Measurements from ENCODE around the gene ZNF70. TPM values are rescaled to one million over a fixed set of nuclear protein-coding genes. Genes with fewer than 3 reads are reported as not detected.

ZNF70 gene
- polyA plus RNA-seq, 2 donors: 0.40 to 0.92 TPM

DNA sequence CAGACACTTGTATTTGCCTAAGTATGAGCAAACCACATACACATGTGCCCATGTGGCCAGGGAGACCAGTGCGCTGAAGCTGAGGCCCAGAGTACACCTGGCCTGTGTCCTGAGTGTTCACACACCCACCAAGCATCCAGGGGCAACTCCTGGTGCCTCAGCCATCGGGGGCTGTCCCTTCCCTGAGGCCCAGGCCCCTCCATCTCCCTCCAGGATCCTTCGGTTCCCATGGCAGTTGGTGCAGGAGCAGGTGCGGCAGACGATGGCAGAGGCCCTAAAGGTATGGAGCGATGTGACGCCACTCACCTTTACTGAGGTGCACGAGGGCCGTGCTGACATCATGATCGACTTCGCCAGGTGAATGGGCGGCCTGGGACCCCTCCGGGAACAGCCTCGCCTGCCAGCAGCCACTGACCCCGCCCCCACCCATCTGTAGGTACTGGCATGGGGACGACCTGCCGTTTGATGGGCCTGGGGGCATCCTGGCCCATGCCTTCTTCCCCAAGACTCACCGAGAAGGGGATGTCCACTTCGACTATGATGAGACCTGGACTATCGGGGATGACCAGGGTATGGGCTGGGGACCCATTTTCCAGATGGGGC, 29.3 kb upstream of the ZNF70 start:
- no peaks in the 10 kb centered on the region for H3K9me3 ChIP-seq (ENCODE audit: control insufficient read depth in 2 of 2, insufficient read depth in 1 of 2, low read depth in 1 of 2, low read length in 1 of 2)
- no peak overlapping the region for H3K4me3 ChIP-seq (ENCODE audit: low read depth in 1 of 2, low read length in 2 of 2)
- H3K27ac ChIP-seq (ENCODE audit: low read depth in 2 of 2, low read length in 1 of 2): no peak overlapping the region
- H3K4me1 ChIP-seq (ENCODE audit: control insufficient read depth in 2 of 2, insufficient read depth in 2 of 2, low read length in 1 of 2): peaks cover 4 to 10% of the 10 kb centered on the region in 2 donors
- 87 to 93% methylated on average over 20 of the region's 20 CpGs for WGBS, 2 donors
- H3K27me3 ChIP-seq (ENCODE audit: control insufficient read depth in 1 of 2, insufficient read depth in 2 of 2, low read length in 2 of 2): no peaks in the 10 kb centered on the region
- H3K36me3 ChIP-seq (ENCODE audit: control insufficient read depth in 2 of 2, insufficient read depth in 2 of 2, low read length in 1 of 2): no peaks in the 10 kb centered on the region

DNA sequence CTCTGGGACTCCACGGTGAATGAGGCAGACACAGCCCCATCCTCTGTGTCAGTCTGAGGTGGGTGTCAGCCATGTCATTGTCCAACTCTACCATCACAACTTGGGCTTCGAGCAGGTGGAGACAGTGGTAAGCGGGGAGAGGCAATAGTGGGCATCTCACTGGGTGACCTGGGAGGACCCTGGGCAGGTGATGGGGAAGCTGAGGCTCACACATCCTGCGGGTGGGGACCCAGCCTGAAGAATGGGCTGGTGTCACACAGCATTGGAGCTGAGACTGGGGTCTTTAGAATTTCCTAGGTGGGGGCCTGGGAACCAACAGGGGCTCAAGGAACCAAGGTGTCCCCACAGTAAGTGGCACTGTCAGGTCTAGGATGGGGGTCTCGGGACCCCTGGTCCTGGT, 28.8 kb upstream of the ZNF70 start:
- no peaks in the 10 kb centered on the region for H3K36me3 ChIP-seq (ENCODE audit: control insufficient read depth in 2 of 2, insufficient read depth in 2 of 2, low read length in 1 of 2)
- H3K9me3 ChIP-seq (ENCODE audit: control insufficient read depth in 2 of 2, insufficient read depth in 1 of 2, low read depth in 1 of 2, low read length in 1 of 2): no peaks in the 10 kb centered on the region
- no peaks in the 10 kb centered on the region for H3K27me3 ChIP-seq (ENCODE audit: control insufficient read depth in 1 of 2, insufficient read depth in 2 of 2, low read length in 2 of 2)
- no peak overlapping the region for H3K4me3 ChIP-seq (ENCODE audit: low read depth in 1 of 2, low read length in 2 of 2)
- 91% methylated on average over 5 of the region's 5 CpGs for WGBS, 2 donors
- no peak overlapping the region for H3K27ac ChIP-seq (ENCODE audit: low read depth in 2 of 2, low read length in 1 of 2)
- H3K4me1 ChIP-seq (ENCODE audit: control insufficient read depth in 2 of 2, insufficient read depth in 2 of 2, low read length in 1 of 2): peaks cover 4 to 10% of the 10 kb centered on the region in 2 donors

DNA sequence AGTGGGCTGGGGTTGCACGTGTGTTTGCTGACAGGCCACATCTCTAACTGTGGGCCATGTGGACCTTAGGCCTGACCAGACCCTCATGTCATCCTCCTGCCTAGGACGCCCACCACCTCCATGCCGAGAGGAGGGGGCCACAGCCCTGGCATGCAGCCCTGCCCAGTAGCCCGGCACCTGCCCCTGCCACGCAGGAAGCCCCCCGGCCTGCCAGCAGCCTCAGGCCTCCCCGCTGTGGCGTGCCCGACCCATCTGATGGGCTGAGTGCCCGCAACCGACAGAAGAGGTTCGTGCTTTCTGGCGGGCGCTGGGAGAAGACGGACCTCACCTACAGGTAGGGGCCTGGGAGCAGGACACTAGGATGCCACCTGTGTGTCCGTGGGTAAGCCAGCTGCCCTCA, 28.2 kb upstream of the ZNF70 start:
- peaks cover 4 to 10% of the 10 kb centered on the region in 2 donors for H3K4me1 ChIP-seq (ENCODE audit: control insufficient read depth in 2 of 2, insufficient read depth in 2 of 2, low read length in 1 of 2)
- H3K36me3 ChIP-seq (ENCODE audit: control insufficient read depth in 2 of 2, insufficient read depth in 2 of 2, low read length in 1 of 2): no peaks in the 10 kb centered on the region
- H3K27ac ChIP-seq (ENCODE audit: low read depth in 2 of 2, low read length in 1 of 2): no peak overlapping the region
- 90 to 91% methylated on average over 16 of the region's 16 CpGs for WGBS, 2 donors
- H3K4me3 ChIP-seq (ENCODE audit: low read depth in 1 of 2, low read length in 2 of 2): no peak overlapping the region
- H3K27me3 ChIP-seq (ENCODE audit: control insufficient read depth in 1 of 2, insufficient read depth in 2 of 2, low read length in 2 of 2): no peaks in the 10 kb centered on the region
- H3K9me3 ChIP-seq (ENCODE audit: control insufficient read depth in 2 of 2, insufficient read depth in 1 of 2, low read depth in 1 of 2, low read length in 1 of 2): no peaks in the 10 kb centered on the region

DNA sequence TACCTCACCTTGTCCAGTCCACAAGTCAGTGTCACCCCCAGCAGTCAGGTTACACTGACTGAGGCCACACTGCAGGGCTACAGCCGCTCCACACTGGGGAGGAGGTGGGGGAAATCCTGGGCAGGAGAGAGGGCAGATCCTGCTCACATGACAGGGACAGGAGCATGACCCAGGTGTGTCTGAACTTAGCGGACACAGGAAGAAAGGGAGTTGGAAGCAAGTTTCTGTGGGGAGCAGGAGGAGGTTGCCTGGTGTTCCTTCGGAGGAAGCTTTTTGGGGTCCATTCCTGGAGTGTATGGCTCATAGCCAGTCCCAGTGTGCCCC, 27.6 kb upstream of the ZNF70 start:
- no peaks in the 10 kb centered on the region for H3K27me3 ChIP-seq (ENCODE audit: control insufficient read depth in 1 of 2, insufficient read depth in 2 of 2, low read length in 2 of 2)
- H3K9me3 ChIP-seq (ENCODE audit: control insufficient read depth in 2 of 2, insufficient read depth in 1 of 2, low read depth in 1 of 2, low read length in 1 of 2): no peaks in the 10 kb centered on the region
- peaks cover 4 to 14% of the 10 kb centered on the region in 2 donors for H3K4me1 ChIP-seq (ENCODE audit: control insufficient read depth in 2 of 2, insufficient read depth in 2 of 2, low read length in 1 of 2)
- no peak overlapping the region for H3K27ac ChIP-seq (ENCODE audit: low read depth in 2 of 2, low read length in 1 of 2)
- H3K36me3 ChIP-seq (ENCODE audit: control insufficient read depth in 2 of 2, insufficient read depth in 2 of 2, low read length in 1 of 2): no peaks in the 10 kb centered on the region
- WGBS, 2 donors: 74 to 78% methylated on average over 3 of the region's 3 CpGs
- H3K4me3 ChIP-seq (ENCODE audit: low read depth in 1 of 2, low read length in 2 of 2): no peak overlapping the region

DNA sequence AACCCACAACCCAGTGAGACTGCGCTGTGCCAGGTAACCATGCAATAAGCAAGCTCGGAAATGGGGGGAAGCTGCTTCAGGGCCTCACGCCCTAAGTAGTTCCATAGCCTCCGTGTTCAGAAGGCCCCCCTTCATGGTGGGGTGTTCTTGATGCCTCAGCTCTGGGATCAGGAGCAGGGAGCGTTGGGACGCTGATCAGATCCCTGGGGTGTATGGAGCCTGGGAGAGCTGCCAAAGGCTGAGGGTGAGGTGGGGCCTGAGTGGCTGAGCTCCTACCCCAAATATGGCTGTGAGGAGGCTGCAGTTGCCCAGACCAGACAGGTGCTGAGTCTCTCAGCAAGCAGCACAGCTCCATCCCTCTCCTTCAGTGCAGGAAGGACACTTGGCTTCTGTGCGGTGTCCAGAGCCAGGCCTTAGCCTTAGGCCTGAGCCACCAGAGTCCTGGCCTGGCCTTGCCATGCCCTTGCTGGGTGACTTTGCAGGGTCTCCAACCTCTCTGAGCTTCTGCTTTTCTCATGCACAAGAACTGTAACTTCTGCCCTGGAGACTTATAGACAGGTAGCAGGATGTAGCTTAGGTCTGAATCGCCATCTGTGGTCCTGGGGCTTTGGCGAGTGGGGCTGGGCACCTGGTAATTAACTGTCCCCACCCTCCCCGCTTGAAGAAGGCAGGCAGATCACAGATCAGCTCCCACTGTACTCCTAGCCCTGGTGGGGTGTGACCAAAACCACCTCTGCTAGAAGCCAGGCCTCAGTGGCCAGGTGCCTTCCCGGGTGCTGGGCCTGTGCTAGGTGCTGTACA, 27.1 kb upstream of the ZNF70 start:
- Histone ChIP-seq H3K4me3 (ENCODE audit: low read depth in 1 of 2, low read length in 2 of 2) (no peak overlapping the region), H3K27ac (ENCODE audit: low read depth in 2 of 2, low read length in 1 of 2) (no peak overlapping the region), H3K36me3 (ENCODE audit: control insufficient read depth in 2 of 2, insufficient read depth in 2 of 2, low read length in 1 of 2) (no peaks in the 10 kb centered on the region), H3K27me3 (ENCODE audit: control insufficient read depth in 1 of 2, insufficient read depth in 2 of 2, low read length in 2 of 2) (no peaks in the 10 kb centered on the region), H3K4me1 (ENCODE audit: control insufficient read depth in 2 of 2, insufficient read depth in 2 of 2, low read length in 1 of 2) (peaks cover 4 to 19% of the 10 kb centered on the region in 2 donors), H3K9me3 (ENCODE audit: control insufficient read depth in 2 of 2, insufficient read depth in 1 of 2, low read depth in 1 of 2, low read length in 1 of 2) (no peaks in the 10 kb centered on the region)
- 73 to 80% methylated on average over 11 of the region's 11 CpGs for WGBS, 2 donors

DNA sequence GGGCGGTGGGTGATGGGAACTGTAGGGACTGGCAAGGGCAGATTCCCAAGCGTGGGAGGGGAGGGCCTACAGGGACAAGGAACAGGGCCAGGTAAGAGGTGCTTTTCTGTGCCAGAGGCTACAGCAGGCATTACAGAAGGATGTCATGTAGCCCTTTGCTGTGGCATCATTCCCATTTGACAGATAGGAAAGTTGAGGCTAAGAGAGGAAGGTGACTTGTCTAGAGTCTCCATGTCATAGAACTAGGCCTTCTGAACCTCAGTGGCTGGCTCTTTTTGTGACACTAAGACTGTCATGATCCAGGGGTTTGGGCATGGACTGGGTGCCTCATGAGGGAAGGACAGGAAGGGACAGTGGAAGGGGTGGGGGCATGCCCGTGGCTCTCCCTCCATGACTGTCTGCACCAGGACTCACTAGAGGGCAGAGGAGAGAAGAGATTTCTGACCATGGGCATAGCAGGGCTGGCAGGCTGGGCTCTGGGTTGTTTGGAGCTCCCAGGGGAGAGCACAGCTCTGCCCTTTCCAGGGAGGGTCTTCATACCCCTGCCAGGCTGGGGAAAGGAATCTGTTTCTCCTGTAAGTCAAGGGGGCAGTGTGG, 25.0 kb upstream of the ZNF70 start:
- no peaks in the 10 kb centered on the region for H3K36me3 ChIP-seq (ENCODE audit: control insufficient read depth in 2 of 2, insufficient read depth in 2 of 2, low read length in 1 of 2)
- no peaks in the 10 kb centered on the region for H3K27me3 ChIP-seq (ENCODE audit: control insufficient read depth in 1 of 2, insufficient read depth in 2 of 2, low read length in 2 of 2)
- no peak overlapping the region for H3K4me3 ChIP-seq (ENCODE audit: low read depth in 1 of 2, low read length in 2 of 2)
- H3K27ac ChIP-seq (ENCODE audit: low read depth in 2 of 2, low read length in 1 of 2): no peak overlapping the region
- no peaks in the 10 kb centered on the region for H3K9me3 ChIP-seq (ENCODE audit: control insufficient read depth in 2 of 2, insufficient read depth in 1 of 2, low read depth in 1 of 2, low read length in 1 of 2)
- peaks cover 4 to 14% of the 10 kb centered on the region in 2 donors for H3K4me1 ChIP-seq (ENCODE audit: control insufficient read depth in 2 of 2, insufficient read depth in 2 of 2, low read length in 1 of 2)
- 73 to 77% methylated on average over 3 of the region's 3 CpGs for WGBS, 2 donors

DNA sequence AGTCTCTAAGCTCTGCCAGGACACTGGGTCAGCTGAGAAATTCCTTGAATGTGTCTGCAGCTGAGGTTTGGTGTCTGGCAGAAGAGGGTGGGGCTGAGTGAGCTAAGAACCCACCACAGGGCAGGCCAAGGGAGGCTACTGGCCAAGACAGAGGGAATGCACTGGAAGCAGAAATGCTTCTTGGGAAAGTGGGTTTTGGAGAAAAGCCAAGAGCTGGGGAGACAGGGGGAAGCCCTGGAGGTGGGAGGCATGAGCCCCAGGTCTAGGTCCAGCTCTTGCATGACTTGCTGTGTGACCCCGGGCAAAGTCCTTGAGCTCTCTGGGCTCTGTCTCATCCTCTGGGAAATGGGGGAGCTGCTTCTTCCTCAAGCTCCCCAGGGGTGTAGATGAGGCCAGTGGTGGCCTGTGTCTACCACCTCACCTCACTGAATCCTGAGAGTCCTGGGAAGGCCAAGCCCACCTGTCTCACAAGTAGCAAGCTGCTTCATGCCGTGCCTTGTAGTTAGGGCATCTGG, 24.1 kb upstream of the ZNF70 start:
- Histone ChIP-seq H3K36me3 (ENCODE audit: control insufficient read depth in 2 of 2, insufficient read depth in 2 of 2, low read length in 1 of 2) (no peaks in the 10 kb centered on the region), H3K27me3 (ENCODE audit: control insufficient read depth in 1 of 2, insufficient read depth in 2 of 2, low read length in 2 of 2) (no peaks in the 10 kb centered on the region), H3K4me1 (ENCODE audit: control insufficient read depth in 2 of 2, insufficient read depth in 2 of 2, low read length in 1 of 2) (peaks cover 4 to 14% of the 10 kb centered on the region in 2 donors), H3K4me3 (ENCODE audit: low read depth in 1 of 2, low read length in 2 of 2) (no peak overlapping the region), H3K27ac (ENCODE audit: low read depth in 2 of 2, low read length in 1 of 2) (no peak overlapping the region), H3K9me3 (ENCODE audit: control insufficient read depth in 2 of 2, insufficient read depth in 1 of 2, low read depth in 1 of 2, low read length in 1 of 2) (no peaks in the 10 kb centered on the region)
- WGBS, 2 donors: 71 to 73% methylated on average over 2 of the region's 2 CpGs

DNA sequence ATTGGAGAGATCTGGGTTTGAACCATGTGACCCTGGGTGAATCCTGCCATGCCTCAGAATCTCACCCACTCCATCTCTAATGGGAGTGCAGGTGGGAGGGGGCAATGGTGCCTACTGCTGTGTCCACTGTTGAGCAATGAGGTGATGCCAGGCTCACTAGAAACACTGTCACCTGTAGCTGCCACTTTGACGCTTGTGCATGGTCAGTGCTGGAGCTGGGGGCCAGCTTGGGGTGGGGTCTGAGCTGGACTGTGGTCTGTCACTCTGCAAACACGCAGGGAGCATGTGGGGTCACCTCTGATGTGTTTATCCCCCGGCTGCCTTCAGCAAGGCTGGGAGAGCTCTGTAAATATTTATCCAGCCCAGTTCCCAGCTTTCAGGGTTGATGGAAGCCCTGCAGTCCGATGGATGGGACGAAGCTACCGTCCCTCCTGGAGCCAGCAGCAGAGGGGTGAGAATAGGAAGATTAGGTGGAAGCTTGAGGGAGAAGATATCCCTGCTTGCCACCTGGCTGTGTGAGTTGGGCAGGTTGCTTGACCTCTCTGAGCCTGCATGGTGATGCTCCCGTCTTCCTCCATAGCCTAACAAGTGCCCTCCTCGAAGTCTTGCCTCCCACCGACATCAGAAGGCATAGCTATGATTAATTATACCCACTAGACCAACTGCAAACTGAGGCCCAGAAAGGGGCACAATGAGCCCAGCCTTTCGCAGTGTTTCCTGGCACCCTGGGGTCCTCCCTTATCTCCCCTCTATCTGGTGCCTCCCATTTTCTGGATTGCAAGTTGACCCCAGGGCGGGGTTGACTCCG, 23.4 kb upstream of the ZNF70 start:
- Histone ChIP-seq H3K27me3 (ENCODE audit: control insufficient read depth in 1 of 2, insufficient read depth in 2 of 2, low read length in 2 of 2) (no peaks in the 10 kb centered on the region), H3K4me1 (ENCODE audit: control insufficient read depth in 2 of 2, insufficient read depth in 2 of 2, low read length in 1 of 2) (peaks cover 4 to 14% of the 10 kb centered on the region in 2 donors), H3K27ac (ENCODE audit: low read depth in 2 of 2, low read length in 1 of 2) (no peak overlapping the region), H3K36me3 (ENCODE audit: control insufficient read depth in 2 of 2, insufficient read depth in 2 of 2, low read length in 1 of 2) (no peaks in the 10 kb centered on the region), H3K4me3 (ENCODE audit: low read depth in 1 of 2, low read length in 2 of 2) (no peak overlapping the region), H3K9me3 (ENCODE audit: control insufficient read depth in 2 of 2, insufficient read depth in 1 of 2, low read depth in 1 of 2, low read length in 1 of 2) (no peaks in the 10 kb centered on the region)
- WGBS, 2 donors: 69 to 70% methylated on average over 12 of the region's 12 CpGs

DNA sequence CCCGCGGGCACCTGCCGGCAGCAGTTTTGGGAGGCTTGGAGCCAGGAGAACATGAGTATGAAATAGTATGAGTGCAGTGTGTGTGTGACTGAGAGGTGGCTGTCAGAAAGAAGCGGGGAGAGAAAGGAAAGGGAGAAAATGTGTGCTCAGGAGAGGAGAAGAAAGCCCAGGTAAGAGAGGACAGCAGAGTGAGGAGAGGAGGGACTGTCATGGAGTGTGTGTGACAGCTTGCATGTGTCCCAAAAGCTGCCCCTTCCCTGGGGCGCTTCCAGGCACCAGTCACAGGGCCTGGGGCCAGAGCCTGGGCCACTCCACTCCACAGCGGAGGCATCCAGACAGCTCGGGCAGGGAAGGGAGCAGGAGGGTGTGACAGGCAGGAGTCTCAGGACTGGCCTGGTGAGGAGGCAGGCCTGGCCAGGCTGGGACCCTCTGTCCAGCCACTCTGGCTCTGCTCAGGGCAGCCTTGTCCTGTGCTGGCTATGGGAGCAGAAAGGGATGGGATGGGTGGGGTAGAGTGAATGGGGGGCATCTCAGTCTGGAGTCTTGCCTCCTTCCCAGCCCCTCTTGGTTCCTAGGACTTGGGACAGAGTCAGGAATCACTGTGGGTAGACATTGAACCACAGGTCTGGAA, 22.7 kb upstream of the ZNF70 start:
- Histone ChIP-seq H3K27ac (ENCODE audit: low read depth in 2 of 2, low read length in 1 of 2) (no peak overlapping the region), H3K27me3 (ENCODE audit: control insufficient read depth in 1 of 2, insufficient read depth in 2 of 2, low read length in 2 of 2) (no peaks in the 10 kb centered on the region), H3K4me1 (ENCODE audit: control insufficient read depth in 2 of 2, insufficient read depth in 2 of 2, low read length in 1 of 2) (peaks cover 6 to 14% of the 10 kb centered on the region in 2 donors), H3K4me3 (ENCODE audit: low read depth in 1 of 2, low read length in 2 of 2) (no peak overlapping the region), H3K9me3 (ENCODE audit: control insufficient read depth in 2 of 2, insufficient read depth in 1 of 2, low read depth in 1 of 2, low read length in 1 of 2) (no peaks in the 10 kb centered on the region), H3K36me3 (ENCODE audit: control insufficient read depth in 2 of 2, insufficient read depth in 2 of 2, low read length in 1 of 2) (no peaks in the 10 kb centered on the region)
- 54 to 57% methylated on average over 7 of the region's 7 CpGs for WGBS, 2 donors
